Astrocyte (in vitro differentiated cells and primary cell): ENCODE measurements around the gene RAD51B.

Source experiments
- EZH2 ChIP-seq: IDR thresholded peaks from 2 replicates; pipeline ENCODE4 v1.6.1; 2012; ENCODE audit warnings: mild to moderate bottlenecking, low read length, inconsistent platforms; ENCODE audit not compliant: insufficient read depth
- TF ChIP-seq, protein P1 (sequence below): IDR thresholded peaks from 2 replicates; pipeline ENCODE4 v1.5.1; 2011; ENCODE audit warnings: low read depth, mild to moderate bottlenecking, inconsistent platforms, low read length, moderate library complexity; ENCODE audit not compliant: insufficient read depth

- TF ChIP-seq, protein P1, sequence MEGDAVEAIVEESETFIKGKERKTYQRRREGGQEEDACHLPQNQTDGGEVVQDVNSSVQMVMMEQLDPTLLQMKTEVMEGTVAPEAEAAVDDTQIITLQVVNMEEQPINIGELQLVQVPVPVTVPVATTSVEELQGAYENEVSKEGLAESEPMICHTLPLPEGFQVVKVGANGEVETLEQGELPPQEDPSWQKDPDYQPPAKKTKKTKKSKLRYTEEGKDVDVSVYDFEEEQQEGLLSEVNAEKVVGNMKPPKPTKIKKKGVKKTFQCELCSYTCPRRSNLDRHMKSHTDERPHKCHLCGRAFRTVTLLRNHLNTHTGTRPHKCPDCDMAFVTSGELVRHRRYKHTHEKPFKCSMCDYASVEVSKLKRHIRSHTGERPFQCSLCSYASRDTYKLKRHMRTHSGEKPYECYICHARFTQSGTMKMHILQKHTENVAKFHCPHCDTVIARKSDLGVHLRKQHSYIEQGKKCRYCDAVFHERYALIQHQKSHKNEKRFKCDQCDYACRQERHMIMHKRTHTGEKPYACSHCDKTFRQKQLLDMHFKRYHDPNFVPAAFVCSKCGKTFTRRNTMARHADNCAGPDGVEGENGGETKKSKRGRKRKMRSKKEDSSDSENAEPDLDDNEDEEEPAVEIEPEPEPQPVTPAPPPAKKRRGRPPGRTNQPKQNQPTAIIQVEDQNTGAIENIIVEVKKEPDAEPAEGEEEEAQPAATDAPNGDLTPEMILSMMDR = no peak
- TF ChIP-seq EZH2 = no peak
These were observed 373.4 kb downstream of the RAD51B start for GRCh38 chr14:68192935-68193334.
